Peyer's patch (tissue), 4 donors: ENCODE data around the gene GABRD.

Experiments used
- POLR2A ChIP-seq, 2 donors: fragments of 450-650 bp; IDR thresholded peaks; one replicate each; pipeline ENCODE4 v1.5.1; 2017; ENCODE audit warnings: antibody characterized with exemption in 2 of 2, mild to moderate bottlenecking in 2 of 2, moderate library complexity in 2 of 2
- TF ChIP-seq, protein P1 (sequence below), 6 experiments: fragments of 450-650 bp in 4 of 6; fragments of 200-600 bp in 2 of 6; sonication (generic) in 1 of 6; IDR thresholded peaks; one replicate each; pipeline ENCODE4 v1.5.1; 2017 to 2019; ENCODE audit warnings: antibody characterized with exemption in 6 of 6, mild to moderate bottlenecking in 3 of 6, moderate library complexity in 1 of 6

- no peak for TF ChIP-seq POLR2A (IDR thresholded peaks at IDR 0.05)
- TF ChIP-seq, protein P1, sequence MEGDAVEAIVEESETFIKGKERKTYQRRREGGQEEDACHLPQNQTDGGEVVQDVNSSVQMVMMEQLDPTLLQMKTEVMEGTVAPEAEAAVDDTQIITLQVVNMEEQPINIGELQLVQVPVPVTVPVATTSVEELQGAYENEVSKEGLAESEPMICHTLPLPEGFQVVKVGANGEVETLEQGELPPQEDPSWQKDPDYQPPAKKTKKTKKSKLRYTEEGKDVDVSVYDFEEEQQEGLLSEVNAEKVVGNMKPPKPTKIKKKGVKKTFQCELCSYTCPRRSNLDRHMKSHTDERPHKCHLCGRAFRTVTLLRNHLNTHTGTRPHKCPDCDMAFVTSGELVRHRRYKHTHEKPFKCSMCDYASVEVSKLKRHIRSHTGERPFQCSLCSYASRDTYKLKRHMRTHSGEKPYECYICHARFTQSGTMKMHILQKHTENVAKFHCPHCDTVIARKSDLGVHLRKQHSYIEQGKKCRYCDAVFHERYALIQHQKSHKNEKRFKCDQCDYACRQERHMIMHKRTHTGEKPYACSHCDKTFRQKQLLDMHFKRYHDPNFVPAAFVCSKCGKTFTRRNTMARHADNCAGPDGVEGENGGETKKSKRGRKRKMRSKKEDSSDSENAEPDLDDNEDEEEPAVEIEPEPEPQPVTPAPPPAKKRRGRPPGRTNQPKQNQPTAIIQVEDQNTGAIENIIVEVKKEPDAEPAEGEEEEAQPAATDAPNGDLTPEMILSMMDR (IDR thresholded peaks at IDR 0.05) = no peak
These were observed 18.3 kb downstream of the GABRD start for GRCh38 chr1:2037314-2037979.
